A673 (cell line): ENCODE data around the gene BEND5. TPM values are rescaled to one million over a fixed set of nuclear protein-coding genes. Genes with fewer than 3 reads are reported as not detected.

Experiments
- BruUV-seq: library from RNA; stranded (reverse); fragments of 400-500 nt; replicated peaks from 2 replicates; lab custom pipeline; 2021; lab: Mats Ljungman, UMichigan
- CTCF ChIA-PET: fragments of 300-600 bp; sonication (Branson Sonifier 250); formaldehyde crosslinking; loops from one replicate; lab custom pipeline; 2022; ENCODE audit warnings: antibody characterized with exemption; lab: Charles Lee
- POLR2A ChIA-PET: fragments of 300-600 bp; sonication (Branson Sonifier 250); formaldehyde crosslinking; loops from one replicate; lab custom pipeline; 2022; ENCODE audit warnings: antibody characterized with exemption; ENCODE audit not compliant: low non-redundant PET; lab: Charles Lee
- DNase-seq: peaks from one replicate; pipeline ENCODE4 v3.0.0-alpha.2; 2015; ENCODE audit warnings: low spot score
- H3K27ac ChIP-seq: fragments of 200-600 bp; sonication (generic); 2 replicates; pipeline ENCODE4 v1.5.1; 2016; ENCODE audit warnings: mixed run types, low read depth, mild to moderate bottlenecking, mixed read lengths, antibody characterized with exemption, low read length; ENCODE audit not compliant: poor library complexity, severe bottlenecking
- H3K27me3 ChIP-seq: fragments of 200-600 bp; sonication (generic); replicated peaks from 2 replicates; pipeline ENCODE4 v1.6.1; 2017; ENCODE audit warnings: mixed run types, low read depth, mild to moderate bottlenecking, mixed read lengths, antibody characterized with exemption, low read length; ENCODE audit not compliant: insufficient read depth, poor library complexity
- H3K36me3 ChIP-seq: fragments of 200-600 bp; sonication (generic); 2 replicates; pipeline ENCODE4 v1.6.1; 2016; ENCODE audit warnings: mixed run types, mild to moderate bottlenecking, mixed read lengths, antibody characterized with exemption, low read length; ENCODE audit not compliant: insufficient read depth, poor library complexity, severe bottlenecking
- H3K4me1 ChIP-seq: fragments of 200-600 bp; sonication (generic); 2 replicates; pipeline ENCODE4 v1.6.1; 2017; ENCODE audit warnings: mixed run types, mild to moderate bottlenecking, mixed read lengths, antibody characterized with exemption, low read length; ENCODE audit not compliant: insufficient read depth, poor library complexity, severe bottlenecking
- H3K4me3 ChIP-seq: fragments of 200-600 bp; sonication (generic); 2 replicates; pipeline ENCODE4 v1.5.1; 2016; ENCODE audit warnings: low read depth, mixed run types, mild to moderate bottlenecking, mixed read lengths, low read length; ENCODE audit not compliant: poor library complexity, severe bottlenecking
- H3K9me3 ChIP-seq: fragments of 200-600 bp; sonication (generic); 2 replicates; pipeline ENCODE4 v1.6.1; 2016; ENCODE audit warnings: mixed run types, low read depth, mild to moderate bottlenecking, mixed read lengths, antibody characterized with exemption, low read length; ENCODE audit not compliant: poor library complexity, severe bottlenecking
- EZH2 ChIP-seq: fragments of 200-600 bp; sonication (generic); IDR thresholded peaks from 2 replicates; pipeline ENCODE4 v1.6.1; 2017; ENCODE audit warnings: borderline replicate concordance, low read depth, mild to moderate bottlenecking, mixed read lengths, antibody characterized with exemption, low read length; ENCODE audit not compliant: poor library complexity, severe bottlenecking
- intact Hi-C: fragments of 100-400 bp; cut with micrococcal nuclease; formaldehyde crosslinking; loops from one replicate; pipeline ENCODE4 v1.10.0; 2022; ENCODE audit not compliant: unreplicated experiment
- total RNA-seq: library from RNA; stranded (reverse); gene quantifications from 2 replicates; pipeline ENCODE4 v1.2.3, GENCODE V29; 2021
- TF ChIP-seq, protein P1 (sequence below): fragments of 300-800, 200-600 bp; sonication (generic); conservative IDR thresholded peaks from 2 replicates; pipeline ENCODE4 v1.5.1; 2017; ENCODE audit warnings: low read depth, mild to moderate bottlenecking, antibody characterized with exemption, low read length, moderate library complexity, mixed read lengths

Gene BEND5
- total RNA-seq, 1 experiment from 2014 or later, result 6.2 TPM

DNA sequence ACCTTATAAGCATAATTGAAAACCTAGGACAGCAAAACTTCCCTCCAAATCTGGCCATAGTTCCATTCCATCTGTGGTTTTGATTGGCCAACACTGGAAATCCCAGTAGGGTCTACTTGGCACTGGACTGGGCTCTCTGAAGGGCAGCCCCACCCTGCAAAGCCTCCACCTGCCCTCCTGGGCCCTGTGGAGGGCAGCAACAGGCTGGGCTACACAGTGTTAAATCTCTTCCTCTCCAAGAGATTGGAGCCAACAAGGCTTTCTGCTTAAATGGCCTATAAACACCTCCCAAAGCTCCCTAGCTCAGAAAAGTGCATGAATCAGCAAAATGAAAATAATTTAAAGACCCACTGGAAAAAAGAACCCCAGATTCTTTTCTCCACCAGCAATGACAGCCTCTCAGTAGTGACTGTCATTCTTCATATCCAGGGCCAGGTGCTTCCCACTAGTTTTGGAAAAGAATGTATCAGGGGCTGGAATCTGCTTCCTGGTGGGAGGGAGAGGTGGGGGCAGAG lies 58.5 kb downstream of the BEND5 start:
- no TSS peak for BruUV-seq
- intact Hi-C loops, result no loop called here
- CTCF ChIA-PET, result no interaction called here
- no peaks in the 10 kb centered on the region for H3K27me3 ChIP-seq
- no peaks in the 10 kb centered on the region for H3K9me3 ChIP-seq
- H3K27ac ChIP-seq, result no peak overlapping the region
- no peak for TF ChIP-seq EZH2
- TF ChIP-seq, protein P1, sequence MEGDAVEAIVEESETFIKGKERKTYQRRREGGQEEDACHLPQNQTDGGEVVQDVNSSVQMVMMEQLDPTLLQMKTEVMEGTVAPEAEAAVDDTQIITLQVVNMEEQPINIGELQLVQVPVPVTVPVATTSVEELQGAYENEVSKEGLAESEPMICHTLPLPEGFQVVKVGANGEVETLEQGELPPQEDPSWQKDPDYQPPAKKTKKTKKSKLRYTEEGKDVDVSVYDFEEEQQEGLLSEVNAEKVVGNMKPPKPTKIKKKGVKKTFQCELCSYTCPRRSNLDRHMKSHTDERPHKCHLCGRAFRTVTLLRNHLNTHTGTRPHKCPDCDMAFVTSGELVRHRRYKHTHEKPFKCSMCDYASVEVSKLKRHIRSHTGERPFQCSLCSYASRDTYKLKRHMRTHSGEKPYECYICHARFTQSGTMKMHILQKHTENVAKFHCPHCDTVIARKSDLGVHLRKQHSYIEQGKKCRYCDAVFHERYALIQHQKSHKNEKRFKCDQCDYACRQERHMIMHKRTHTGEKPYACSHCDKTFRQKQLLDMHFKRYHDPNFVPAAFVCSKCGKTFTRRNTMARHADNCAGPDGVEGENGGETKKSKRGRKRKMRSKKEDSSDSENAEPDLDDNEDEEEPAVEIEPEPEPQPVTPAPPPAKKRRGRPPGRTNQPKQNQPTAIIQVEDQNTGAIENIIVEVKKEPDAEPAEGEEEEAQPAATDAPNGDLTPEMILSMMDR, result no peak
- POLR2A ChIA-PET, result no interaction called here
- no peaks in the 10 kb centered on the region for H3K36me3 ChIP-seq
- no peaks in the 10 kb centered on the region for H3K4me1 ChIP-seq
- no peak overlapping the region for H3K4me3 ChIP-seq
- DNase-seq, result no peak

DNA sequence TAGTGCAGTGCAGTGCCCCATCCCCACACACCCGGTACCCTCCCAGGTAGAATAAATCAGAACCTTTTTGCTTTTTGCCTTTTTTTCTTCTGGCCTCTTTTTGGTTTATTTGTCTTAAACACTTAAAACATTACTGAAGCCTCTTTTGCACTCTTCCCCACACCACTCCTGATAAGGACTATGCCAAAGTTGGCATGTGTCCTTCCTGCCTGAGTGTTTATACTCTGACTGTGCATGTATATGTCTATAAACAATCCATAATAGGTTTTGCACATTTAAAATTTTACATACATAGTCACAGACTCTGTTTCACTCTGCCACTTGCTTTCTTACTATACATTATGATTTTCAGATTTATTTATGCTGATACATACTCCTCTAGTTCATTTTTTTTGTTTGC lies 59.6 kb downstream of the BEND5 start:
- TF ChIP-seq EZH2, result no peak
- TF ChIP-seq, protein P1, result no peak
- Histone ChIP-seq H3K4me3 (no peak overlapping the region), H3K9me3 (no peaks in the 10 kb centered on the region), H3K27ac (no peak overlapping the region), H3K36me3 (no peaks in the 10 kb centered on the region), H3K27me3 (no peaks in the 10 kb centered on the region), H3K4me1 (no peaks in the 10 kb centered on the region)
- intact Hi-C loops, result no loop called here
- POLR2A ChIA-PET, result no interaction called here
- CTCF ChIA-PET, result no interaction called here
- no peak for DNase-seq
- BruUV-seq, result no TSS peak

DNA sequence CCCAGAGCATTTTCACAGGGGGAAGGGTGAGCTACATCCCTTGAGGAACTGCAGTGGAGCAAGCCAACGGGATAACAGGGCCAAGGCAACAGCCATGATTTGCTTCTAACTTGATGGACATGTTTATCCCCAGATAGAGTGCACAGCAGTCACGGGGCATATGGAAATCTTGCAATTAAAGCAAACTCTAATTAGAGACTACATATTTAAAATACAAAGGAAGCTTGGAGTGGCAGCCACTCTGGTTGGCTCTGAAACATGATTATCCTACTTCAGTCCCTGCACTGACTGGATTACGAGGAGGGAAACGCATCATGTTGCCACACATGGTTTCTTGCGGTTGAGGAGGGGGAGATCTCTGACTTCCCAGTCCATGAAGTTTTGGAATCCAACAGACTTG lies 60.8 kb downstream of the BEND5 start:
- no peak overlapping the region for H3K27ac ChIP-seq
- no peaks in the 10 kb centered on the region for H3K9me3 ChIP-seq
- POLR2A ChIA-PET, result no interaction called here
- TF ChIP-seq, protein P1, result no peak
- TF ChIP-seq EZH2, result no peak
- no peak overlapping the region for H3K4me3 ChIP-seq
- DNase-seq, result no peak
- H3K36me3 ChIP-seq, result no peaks in the 10 kb centered on the region
- CTCF ChIA-PET, result no interaction called here
- no peaks in the 10 kb centered on the region for H3K4me1 ChIP-seq
- no TSS peak for BruUV-seq
- H3K27me3 ChIP-seq, result no peaks in the 10 kb centered on the region
- intact Hi-C loops, result no loop called here
